Stimulated activated CD8-positive, alpha-beta memory T cell treated with anti-CD3 and anti-CD28 coated beads, Interleukin-7, amount 100 ng/mL, for 1 hour (primary cell): ENCODE measurements around the gene DDX51.
"Not testable (repeated sequence)": the region's sequence is repeated elsewhere in the genome, so short reads cannot be mapped to it uniquely, and the experiment has no call there.

Experiments used
- DNase-seq, 2 donors: peaks; one replicate each; pipeline ENCODE4 v3.0.0-alpha.2; 2020; ENCODE audit warnings: low read depth in 2 of 2

The DDX51 gene

GRCh38 chr12:132154941-132155770 lies 11.0 kb upstream of the DDX51 start:
- DNase-seq: no peak

DNA sequence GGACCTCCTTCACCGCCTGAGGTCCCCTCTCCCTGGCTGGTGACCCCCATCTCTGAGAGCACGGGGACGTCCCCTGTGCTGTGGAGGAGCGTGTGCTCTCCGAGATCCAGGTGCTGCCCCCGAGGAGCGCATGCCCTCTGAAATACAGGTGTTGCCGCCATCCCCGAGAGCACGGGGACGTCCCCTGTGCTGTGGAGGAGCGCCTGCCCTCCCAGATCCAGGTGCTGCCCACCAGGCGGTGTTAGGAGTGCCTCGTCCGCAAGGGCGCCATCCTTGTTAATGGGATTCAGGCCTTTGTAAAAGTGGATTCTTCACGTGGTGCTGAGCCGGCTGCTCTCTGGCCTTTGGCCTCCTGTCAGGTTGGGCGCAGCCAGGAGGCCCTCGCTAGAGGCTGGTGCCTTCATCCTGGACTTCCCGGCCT lies 10.2 kb upstream of the DDX51 start:
- DNase-seq: no peak

DNA sequence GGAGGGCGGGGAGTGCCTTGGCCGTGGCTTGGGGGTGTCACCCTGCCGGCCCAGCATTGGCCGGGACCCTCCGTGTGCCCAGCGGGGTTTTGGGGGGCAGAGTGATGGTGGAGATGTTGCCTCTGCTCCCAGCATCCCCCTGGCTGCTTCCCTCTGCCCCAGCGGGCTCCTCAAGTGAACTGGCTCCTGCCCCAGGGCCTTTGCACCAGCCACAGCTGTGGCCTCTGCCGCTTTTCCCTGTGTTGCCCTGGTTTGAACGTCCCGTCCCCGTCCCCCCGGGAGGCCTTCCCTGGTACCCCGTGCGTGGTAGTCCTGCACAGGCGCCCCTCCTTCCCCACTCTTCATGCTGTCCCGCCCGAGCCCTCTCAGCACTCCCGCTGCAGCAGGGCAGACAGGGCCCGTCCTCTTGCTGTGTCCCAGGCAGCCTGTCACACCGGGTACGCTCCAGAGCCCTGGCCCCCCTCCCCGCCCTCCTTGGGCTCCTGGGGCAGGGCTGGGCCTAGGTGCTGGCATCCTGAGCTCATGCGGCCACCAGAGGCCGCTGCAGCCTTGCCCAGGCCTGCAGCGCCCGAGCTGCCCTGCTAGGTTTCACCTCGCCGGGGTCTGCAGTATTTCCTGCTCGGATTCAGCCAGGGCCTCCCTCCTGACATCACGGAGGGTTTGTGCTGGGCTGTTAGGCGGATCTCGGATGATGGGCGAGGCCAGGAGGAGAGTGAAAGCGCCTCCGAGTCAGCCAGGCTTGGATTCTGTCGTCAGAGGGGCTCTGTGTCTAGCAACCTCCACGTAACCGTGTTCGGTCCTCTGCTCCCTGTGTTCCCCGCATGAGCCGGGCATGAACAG lies 9.6 kb upstream of the DDX51 start:
- DNase-seq: peak; percentile 29 to 42

- DNase-seq: no peak
Measured at GRCh38 chr12:132152953-132153352, 8.8 kb upstream of the DDX51 start.

- DNase-seq: no peak
Measured at GRCh38 chr12:132152411-132152821, 8.3 kb upstream of the DDX51 start.

DNA sequence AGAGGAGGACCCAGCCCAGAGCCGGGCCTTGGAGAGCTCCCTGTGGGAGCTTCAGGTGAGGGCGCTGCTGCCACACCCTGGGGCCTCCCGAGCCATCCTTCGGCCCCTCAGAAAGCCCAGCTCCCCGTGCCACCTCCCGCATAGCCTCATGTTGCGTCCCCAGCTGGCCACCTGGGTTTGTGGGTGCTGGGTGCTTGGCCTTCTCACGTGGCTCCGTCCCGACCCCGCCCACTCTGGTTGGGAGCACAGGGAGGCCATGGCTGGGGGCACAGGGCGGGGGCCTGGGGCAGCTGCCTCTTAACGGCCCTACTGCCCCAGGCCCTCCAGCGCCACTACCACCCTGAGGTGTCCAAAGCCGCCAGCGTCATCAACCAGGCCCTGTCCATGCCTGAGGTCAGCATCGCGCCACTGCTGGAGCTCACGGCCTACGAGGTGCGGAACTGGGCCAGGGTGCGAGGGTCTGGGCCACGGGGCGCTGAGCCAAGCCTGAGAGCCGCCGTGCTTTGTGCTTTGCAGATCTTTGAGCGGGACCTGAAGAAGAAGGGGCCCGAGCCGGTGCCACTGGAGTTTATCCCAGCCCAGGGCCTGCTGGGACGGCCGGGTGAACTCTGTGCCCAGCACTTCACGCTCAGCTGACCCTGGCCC lies 7.8 kb upstream of the DDX51 start:
- no peak for DNase-seq

DNA sequence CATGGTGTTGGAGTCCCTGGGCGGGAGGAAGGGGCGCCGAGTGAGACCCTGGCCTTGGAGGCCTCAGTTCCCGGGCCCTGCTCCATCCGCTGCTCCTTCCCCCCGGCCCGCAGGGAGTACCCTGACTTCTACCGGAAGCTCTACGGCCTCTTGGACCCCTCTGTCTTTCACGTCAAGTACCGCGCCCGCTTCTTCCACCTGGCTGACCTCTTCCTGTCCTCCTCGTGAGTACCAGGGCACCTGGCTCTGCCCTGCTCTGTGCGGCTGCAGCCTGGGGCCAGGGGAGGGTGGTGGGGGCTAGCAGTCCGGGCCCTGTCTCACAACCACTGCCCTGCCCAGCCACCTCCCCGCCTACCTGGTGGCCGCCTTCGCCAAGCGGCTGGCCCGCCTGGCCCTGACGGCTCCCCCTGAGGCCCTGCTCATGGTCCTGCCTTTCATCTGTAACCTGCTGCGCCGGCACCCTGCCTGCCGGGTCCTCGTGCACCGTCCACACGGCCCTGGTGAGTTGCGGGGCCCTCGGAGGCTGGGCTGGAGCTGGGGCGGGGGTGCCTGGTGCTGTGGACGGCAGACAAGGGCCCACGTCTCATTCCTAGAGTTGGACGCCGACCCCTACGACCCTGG lies 7.1 kb upstream of the DDX51 start:
- DNase-seq: no peak

- DNase-seq: no peak
Measured at GRCh38 chr12:132150780-132151144, 6.6 kb upstream of the DDX51 start.

DNA sequence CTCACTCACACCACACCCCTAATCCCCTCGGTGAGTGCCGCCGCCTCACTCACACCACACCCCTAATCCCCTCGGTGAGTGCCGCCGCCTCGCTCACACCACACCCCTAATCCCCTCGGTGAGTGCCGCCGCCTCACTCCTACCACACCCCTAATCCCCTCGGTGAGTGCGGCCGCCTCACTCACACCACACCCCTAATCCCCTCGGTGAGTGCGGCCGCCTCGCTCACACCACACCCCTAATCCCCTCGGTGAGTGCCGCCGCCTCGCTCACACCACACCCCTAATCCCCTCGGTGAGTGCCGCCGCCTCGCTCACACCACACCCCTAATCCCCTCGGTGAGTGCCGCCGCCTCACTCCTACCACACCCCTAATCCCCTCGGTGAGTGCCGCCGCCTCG lies 5.4 kb upstream of the DDX51 start:
- DNase-seq: not testable (repeated sequence)

- no peak for DNase-seq
Measured at GRCh38 chr12:132148368-132149045, 4.4 kb upstream of the DDX51 start.

- DNase-seq: no peak
Measured at GRCh38 chr12:132147423-132148367, 3.6 kb upstream of the DDX51 start.

DNA sequence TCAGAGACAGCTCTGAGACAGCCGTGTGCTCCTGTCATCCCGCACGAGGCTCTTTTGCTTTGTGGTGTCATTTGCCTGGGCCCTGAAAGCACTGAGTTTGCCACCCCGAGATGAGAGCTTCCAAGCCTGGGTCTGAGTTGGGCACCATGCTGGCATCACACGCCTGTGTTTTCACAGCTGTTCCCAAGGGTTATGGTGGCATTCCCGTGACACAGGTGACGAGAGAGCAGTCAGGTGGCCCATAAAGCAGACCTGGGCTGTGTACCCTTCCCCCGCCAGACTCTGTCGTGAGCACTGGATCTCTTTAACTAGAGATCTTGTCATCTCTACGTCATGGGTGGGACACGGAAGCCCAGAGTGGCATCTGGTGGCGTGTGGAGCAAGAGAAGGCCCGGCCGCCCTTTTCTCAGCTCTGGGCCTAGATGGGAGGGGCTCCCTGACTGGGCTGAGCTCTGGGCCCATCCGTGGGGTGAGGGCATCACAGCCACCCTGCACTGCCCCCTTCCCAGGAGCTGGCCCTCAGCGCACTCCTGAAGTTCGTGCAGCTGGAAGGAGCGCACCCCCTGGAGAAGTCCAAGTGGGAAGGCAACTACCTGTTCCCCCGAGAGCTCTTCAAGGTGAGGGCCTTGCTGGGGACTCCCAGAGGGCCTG lies 2.8 kb upstream of the DDX51 start:
- DNase-seq: no peak

- no peak for DNase-seq
Measured at GRCh38 chr12:132146098-132146497, 2.0 kb upstream of the DDX51 start.

- DNase-seq: no peak
Measured at GRCh38 chr12:132145334-132145733, 1.2 kb upstream of the DDX51 start.

DNA sequence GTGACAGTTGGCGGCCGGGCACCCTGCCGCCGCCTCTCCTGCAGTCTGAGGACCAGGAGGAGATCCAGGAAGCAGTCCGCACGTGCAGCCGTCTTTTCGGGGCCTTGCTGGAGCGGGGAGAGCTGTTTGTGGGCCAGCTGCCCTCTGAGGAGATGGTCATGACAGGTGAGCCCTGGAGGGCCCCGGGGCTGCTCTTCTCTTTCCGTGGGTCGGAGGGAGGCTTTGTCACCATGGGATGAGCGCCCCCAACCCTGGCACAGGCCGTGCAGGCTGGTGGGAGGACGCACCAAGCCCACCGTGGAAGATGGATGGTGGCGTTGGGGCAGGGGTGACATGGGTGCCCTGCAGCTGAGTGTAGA lies 670 bp upstream of the DDX51 start:
- no peak for DNase-seq

GRCh38 chr12:132143336-132144071 lies 615 bp downstream of the DDX51 start:
- no peak for DNase-seq

GRCh38 chr12:132142679-132143335 lies 1.3 kb downstream of the DDX51 start:
- no peak for DNase-seq

DNA sequence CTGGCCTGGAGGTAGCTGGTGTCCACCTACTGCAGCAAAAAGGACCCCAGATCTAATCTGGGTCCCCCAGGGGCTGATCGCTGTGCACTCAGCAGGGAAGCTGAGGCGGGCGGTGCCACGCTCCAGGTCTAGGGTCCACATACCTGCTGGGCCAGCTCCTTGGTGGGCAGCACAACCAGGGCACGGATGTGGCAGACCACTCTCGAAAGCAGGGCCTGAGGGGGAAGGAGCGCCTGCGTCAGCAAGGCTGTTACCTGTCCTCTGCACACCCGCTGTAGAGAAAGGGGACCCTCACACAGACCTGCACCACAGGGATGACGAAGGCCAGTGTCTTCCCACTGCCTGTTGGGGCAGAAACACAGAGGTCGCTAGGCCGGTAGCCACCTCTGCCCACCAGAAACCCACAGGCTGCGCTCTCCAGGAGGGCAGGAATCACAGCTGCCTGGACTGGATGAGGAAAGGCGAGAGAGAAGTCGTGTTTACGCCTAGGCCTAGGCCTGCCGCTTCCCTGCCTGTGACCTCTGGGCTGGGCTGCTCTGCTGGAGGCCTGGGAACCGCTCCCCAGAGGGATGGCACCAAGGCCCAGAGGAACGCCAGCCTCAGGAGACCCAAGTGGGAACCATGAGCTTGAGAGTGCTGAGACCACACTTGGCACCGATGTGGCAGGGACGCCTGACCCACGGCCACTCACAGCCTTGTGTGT lies 2.0 kb downstream of the DDX51 start:
- no peak for DNase-seq
